OCI-LY1 (cell line): ENCODE results near the gene AP1G2.

ENCODE experiments used
- H2AFZ ChIP-seq: fragments of 200-600 bp; sonication (generic), shearing (Covaris generic); 2 replicates; pipeline ENCODE4 v1.6.0; 2014; ENCODE audit warnings: antibody characterized with exemption, mild to moderate bottlenecking, low read length
- H3F3A ChIP-seq: fragments of 200-600 bp; sonication (generic), shearing (Covaris generic); 2 replicates; pipeline ENCODE4 v1.6.0; 2014; ENCODE audit warnings: mild to moderate bottlenecking, antibody characterized with exemption, low read length, moderate library complexity; ENCODE audit not compliant: insufficient read depth
- H3K27ac ChIP-seq: fragments of 200-600 bp; sonication (generic); 2 replicates; pipeline ENCODE4 v1.5.1; 2014; ENCODE audit warnings: low read length, mixed run types, mild to moderate bottlenecking, low read depth; ENCODE audit not compliant: poor library complexity, severe bottlenecking
- H3K27me3 ChIP-seq: fragments of 200-600 bp; sonication (generic); 2 replicates; pipeline ENCODE4 v1.6.0; 2014; ENCODE audit warnings: antibody characterized with exemption, mild to moderate bottlenecking, low read length, moderate library complexity; ENCODE audit not compliant: insufficient read depth
- H3K36me3 ChIP-seq: fragments of 200-600 bp; sonication (generic); 2 replicates; pipeline ENCODE4 v1.6.1; 2014; ENCODE audit warnings: mild to moderate bottlenecking, antibody characterized with exemption, low read length, moderate library complexity, mixed read lengths; ENCODE audit not compliant: insufficient read depth
- H3K4me1 ChIP-seq: fragments of 200-600 bp; sonication (generic); 2 replicates; pipeline ENCODE4 v1.5.1; 2014; ENCODE audit warnings: mild to moderate bottlenecking, low read length, moderate library complexity; ENCODE audit not compliant: insufficient read depth, severe bottlenecking
- H3K4me2 ChIP-seq: fragments of 200-600 bp; sonication (generic), shearing (Covaris generic); 2 replicates; pipeline ENCODE4 v1.6.1; 2014; ENCODE audit warnings: low read length
- H3K4me3 ChIP-seq: fragments of 200-600 bp; sonication (generic); 2 replicates; pipeline ENCODE4 v1.5.1; 2014; ENCODE audit warnings: low read length, low read depth, mild to moderate bottlenecking, mixed read lengths; ENCODE audit not compliant: poor library complexity, severe bottlenecking
- H3K79me2 ChIP-seq: fragments of 200-600 bp; shearing (Covaris generic); 2 replicates; pipeline ENCODE4 v1.6.1; 2016; ENCODE audit warnings: mixed run types, low read length, mixed read lengths; ENCODE audit not compliant: insufficient read depth
- H3K9ac ChIP-seq: fragments of 200-600 bp; sonication (generic), shearing (Covaris generic); 2 replicates; pipeline ENCODE4 v1.6.1; 2014; ENCODE audit warnings: mild to moderate bottlenecking, low read length, mixed read lengths
- H3K9me2 ChIP-seq: fragments of 200-600 bp; sonication (generic), shearing (Covaris generic); 2 replicates; pipeline ENCODE4 v1.6.1; 2014; ENCODE audit warnings: low read depth, mild to moderate bottlenecking, low read length, mixed read lengths
- H3K9me3 ChIP-seq: fragments of 200-600 bp; shearing (Covaris generic); 2 replicates; pipeline ENCODE4 v1.6.1; 2014; ENCODE audit warnings: low read length, mixed read lengths
- H4K20me1 ChIP-seq: fragments of 200-600 bp; sonication (generic), shearing (Covaris generic); 2 replicates; pipeline ENCODE4 v1.6.0; 2016; ENCODE audit warnings: mild to moderate bottlenecking, low read length; ENCODE audit not compliant: insufficient read depth
- CTCF ChIP-seq: fragments of 200-600 bp; sonication (generic), shearing (Covaris generic); IDR thresholded peaks from 2 replicates; pipeline ENCODE4 v1.5.1; 2017; ENCODE audit warnings: mild to moderate bottlenecking, antibody characterized with exemption, low read length, moderate library complexity, mixed read lengths
- EZH2 ChIP-seq: fragments of 200-600 bp; sonication (generic), shearing (Covaris generic); IDR thresholded peaks from 2 replicates; pipeline ENCODE4 v1.8.0; 2017; ENCODE audit warnings: borderline replicate concordance, mixed run types, mild to moderate bottlenecking, antibody characterized with exemption, low read length, moderate library complexity, mixed read lengths

Gene AP1G2

GRCh38 chr14:23565626-23566025 lies 2.0 kb downstream of the AP1G2 start:
- no peak overlapping the region for H3K27ac ChIP-seq
- no peak overlapping the region for H3K4me3 ChIP-seq
- H4K20me1 ChIP-seq: no peaks in the 10 kb centered on the region

DNA sequence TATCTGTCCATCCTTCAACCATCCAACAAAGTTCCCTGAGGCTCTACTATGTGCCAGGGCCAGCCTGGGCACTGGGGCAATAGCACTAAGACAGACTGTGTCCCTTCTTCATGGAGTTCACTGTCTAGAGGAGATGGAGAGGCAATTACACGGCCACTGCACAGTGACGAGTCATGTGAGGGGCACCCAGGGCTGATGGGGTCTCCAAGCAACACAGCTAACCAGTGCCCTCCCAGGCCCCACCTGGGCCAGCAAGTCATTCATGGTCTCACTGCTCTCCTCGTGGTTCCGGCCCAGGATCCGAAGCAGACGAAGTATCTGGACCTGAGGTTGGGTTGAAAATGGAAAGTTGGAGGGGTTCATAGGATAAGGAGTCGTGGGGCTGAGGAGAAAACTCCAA lies 2.7 kb downstream of the AP1G2 start:
- H3K9me3 ChIP-seq: no peaks in the 10 kb centered on the region
- no peak overlapping the region for H3K9ac ChIP-seq
- no peak overlapping the region for H3K4me3 ChIP-seq
- H3K27ac ChIP-seq: no peak overlapping the region
- no peaks in the 10 kb centered on the region for H3K79me2 ChIP-seq
- peaks cover 47% of the 10 kb centered on the region; the same call in 1 of the 2 replicates for H3K36me3 ChIP-seq
- H2AFZ ChIP-seq: no peak overlapping the region
- H3K4me2 ChIP-seq: no peak overlapping the region
- no peaks in the 10 kb centered on the region for H3K9me2 ChIP-seq
- H3K4me1 ChIP-seq: peaks cover 18% of the 10 kb centered on the region
- H3F3A ChIP-seq: no peaks in the 10 kb centered on the region
- TF ChIP-seq EZH2: no peak
- TF ChIP-seq CTCF: no peak
- H3K27me3 ChIP-seq: no peaks in the 10 kb centered on the region
- no peaks in the 10 kb centered on the region for H4K20me1 ChIP-seq

More at GRCh38 chr14:23565626-23566025, 2.0 kb downstream of the AP1G2 start:
- Histone ChIP-seq H3K36me3 (peaks cover 41% of the 10 kb centered on the region; the same call in 1 of the 2 replicates), H3K9ac (no peak overlapping the region), H3K4me1 (peaks cover 18% of the 10 kb centered on the region), H3K9me2 (no peaks in the 10 kb centered on the region), H3K4me2 (no peak overlapping the region), H3F3A (no peaks in the 10 kb centered on the region), H3K9me3 (no peaks in the 10 kb centered on the region), H2AFZ (no peak overlapping the region), H3K79me2 (no peaks in the 10 kb centered on the region), H3K27me3 (no peaks in the 10 kb centered on the region)
- TF ChIP-seq EZH2: no peak
- TF ChIP-seq CTCF: no peak

DNA sequence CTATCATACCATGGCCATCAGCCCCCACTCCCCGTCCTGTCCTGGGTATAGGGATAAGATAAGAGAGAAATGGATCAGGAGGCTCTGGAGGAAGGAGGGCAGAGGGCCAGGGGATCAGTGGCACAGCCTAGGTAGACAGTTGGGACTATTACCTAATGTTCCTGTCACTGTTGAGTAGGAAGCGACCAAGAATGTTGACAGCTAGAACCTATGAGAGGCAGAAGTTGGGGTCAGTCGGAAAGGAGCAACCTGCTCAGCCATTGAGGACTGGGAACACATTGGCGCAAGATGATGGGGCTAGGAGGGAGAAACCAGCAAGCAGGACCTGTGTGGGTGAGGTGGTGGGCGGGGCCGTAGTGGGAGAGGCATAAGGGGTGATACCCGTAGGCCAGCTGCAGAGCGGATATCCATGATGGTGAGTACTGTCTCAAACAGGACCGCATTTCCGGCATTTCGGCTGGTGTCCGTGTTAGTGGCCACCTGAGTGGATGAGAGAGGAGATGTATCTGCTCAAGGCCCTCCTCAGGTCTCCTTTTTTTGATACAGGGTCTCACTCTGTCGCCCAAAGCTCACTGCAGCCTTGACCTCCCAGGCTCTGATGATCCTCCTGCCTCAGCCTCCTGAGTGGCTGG lies 3.3 kb downstream of the AP1G2 start:
- Histone ChIP-seq H2AFZ (no peak overlapping the region), H3K4me3 (no peak overlapping the region), H3K4me1 (peaks cover 18% of the 10 kb centered on the region), H3K9me3 (no peaks in the 10 kb centered on the region), H4K20me1 (no peaks in the 10 kb centered on the region), H3K4me2 (no peak overlapping the region), H3K36me3 (peaks cover 53% of the 10 kb centered on the region; the same call in 1 of the 2 replicates), H3K79me2 (no peaks in the 10 kb centered on the region), H3K27ac (no peak overlapping the region), H3K9me2 (no peaks in the 10 kb centered on the region), H3F3A (no peaks in the 10 kb centered on the region), H3K9ac (no peak overlapping the region), H3K27me3 (no peaks in the 10 kb centered on the region)
- TF ChIP-seq EZH2: no peak
- TF ChIP-seq CTCF: no peak
